22Rv1 (cell line): Measurements from ENCODE around the gene SMIM10L1.

Source experiments
- ZFX ChIP-seq: fragments of 450-650 bp; IDR thresholded peaks from 2 replicates; pipeline ENCODE4 v1.6.1; 2017; ENCODE audit warnings: antibody characterized with exemption, borderline replicate concordance
- TF ChIP-seq, protein P1 (sequence below): fragments of 450-650 bp; IDR thresholded peaks from 2 replicates; pipeline ENCODE4 v1.5.1; 2017; ENCODE audit warnings: mild to moderate bottlenecking

- TF ChIP-seq, protein P1, sequence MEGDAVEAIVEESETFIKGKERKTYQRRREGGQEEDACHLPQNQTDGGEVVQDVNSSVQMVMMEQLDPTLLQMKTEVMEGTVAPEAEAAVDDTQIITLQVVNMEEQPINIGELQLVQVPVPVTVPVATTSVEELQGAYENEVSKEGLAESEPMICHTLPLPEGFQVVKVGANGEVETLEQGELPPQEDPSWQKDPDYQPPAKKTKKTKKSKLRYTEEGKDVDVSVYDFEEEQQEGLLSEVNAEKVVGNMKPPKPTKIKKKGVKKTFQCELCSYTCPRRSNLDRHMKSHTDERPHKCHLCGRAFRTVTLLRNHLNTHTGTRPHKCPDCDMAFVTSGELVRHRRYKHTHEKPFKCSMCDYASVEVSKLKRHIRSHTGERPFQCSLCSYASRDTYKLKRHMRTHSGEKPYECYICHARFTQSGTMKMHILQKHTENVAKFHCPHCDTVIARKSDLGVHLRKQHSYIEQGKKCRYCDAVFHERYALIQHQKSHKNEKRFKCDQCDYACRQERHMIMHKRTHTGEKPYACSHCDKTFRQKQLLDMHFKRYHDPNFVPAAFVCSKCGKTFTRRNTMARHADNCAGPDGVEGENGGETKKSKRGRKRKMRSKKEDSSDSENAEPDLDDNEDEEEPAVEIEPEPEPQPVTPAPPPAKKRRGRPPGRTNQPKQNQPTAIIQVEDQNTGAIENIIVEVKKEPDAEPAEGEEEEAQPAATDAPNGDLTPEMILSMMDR = no peak
- TF ChIP-seq ZFX = no peak
Measured at GRCh38 chr12:11170810-11171144, 217 bp upstream of the SMIM10L1 start.
